WTC11 (cell line): Measurements from ENCODE around the gene ADRB1. TPM values are rescaled to one million over a fixed set of nuclear protein-coding genes. Genes with fewer than 3 reads are reported as not detected.

Experiments used
- ATAC-seq: fragments of 200-7000 bp; cut with Tn5 transposase; 2 replicates; pipeline ENCODE4 v1.10.0; 2021; ENCODE audit warnings: mild to moderate bottlenecking, moderate library complexity
- CTCF ChIA-PET: fragments of 300-600 bp; sonication (Branson Sonifier 250); formaldehyde crosslinking; loops from one replicate; lab custom pipeline; 2021; ENCODE audit warnings: antibody characterized with exemption; lab: Charles Lee
- POLR2A ChIA-PET: fragments of 350-600 bp; sonication (Branson Sonifier 250); formaldehyde crosslinking; loops from one replicate; lab custom pipeline; 2021; ENCODE audit warnings: antibody characterized with exemption; lab: Charles Lee
- DNase-seq: peaks from one replicate; pipeline ENCODE4 v3.0.0; 2021; ENCODE audit warnings: low spot score
- H3K27ac Mint-ChIP-seq: 2 replicates; pipeline ENCODE4 v1.8.0; 2021; ENCODE audit warnings: mixed read lengths
- H3K27me3 Mint-ChIP-seq: 2 replicates; pipeline ENCODE4 v1.8.0; 2021; ENCODE audit warnings: low read depth, mild to moderate bottlenecking, moderate library complexity, mixed read lengths
- H3K36me3 Mint-ChIP-seq: 2 replicates; pipeline ENCODE4 v1.8.0; 2021; ENCODE audit warnings: mixed read lengths
- H3K4me1 Mint-ChIP-seq: 2 replicates; pipeline ENCODE4 v1.8.0; 2022; ENCODE audit warnings: mixed read lengths
- H3K4me3 Mint-ChIP-seq: 2 replicates; pipeline ENCODE4 v1.8.0; 2021; ENCODE audit warnings: mild to moderate bottlenecking, moderate library complexity, mixed read lengths
- H3K9me3 Mint-ChIP-seq: 2 replicates; pipeline ENCODE4 v1.8.0; 2021; ENCODE audit warnings: mixed read lengths
- ARID4B ChIP-seq: sonication (generic); formaldehyde crosslinking; IDR thresholded peaks from 2 replicates; pipeline ENCODE4 v1.8.0; 2023; ENCODE audit warnings: missing genetic modification reagents, mild to moderate bottlenecking, borderline replicate concordance
- ELF4 ChIP-seq: sonication (generic); formaldehyde crosslinking; IDR thresholded peaks from 2 replicates; pipeline ENCODE4 v1.8.1; 2022; ENCODE audit warnings: low read depth, mild to moderate bottlenecking, moderate library complexity, missing genetic modification reagents
- FOXP4 ChIP-seq: sonication (generic); formaldehyde crosslinking; IDR thresholded peaks from 2 replicates; pipeline ENCODE4 v1.8.0; 2022; ENCODE audit warnings: mild to moderate bottlenecking, missing genetic modification reagents
- JAZF1 ChIP-seq: fragments of 250-450 bp; sonication (Bioruptor Pico); IDR thresholded peaks from 2 replicates; pipeline ENCODE4 v1.9.0; 2021; ENCODE audit warnings: moderate library complexity, mild to moderate bottlenecking, inconsistent platforms
- JUN ChIP-seq: sonication (generic); formaldehyde crosslinking; IDR thresholded peaks from 2 replicates; pipeline ENCODE4 v1.8.0; 2023; ENCODE audit warnings: mild to moderate bottlenecking, missing genetic modification reagents
- MAX ChIP-seq: sonication (generic); formaldehyde crosslinking; IDR thresholded peaks from 2 replicates; pipeline ENCODE4 v1.8.0; 2022; ENCODE audit warnings: mild to moderate bottlenecking, missing genetic modification reagents
- MYBL2 ChIP-seq: sonication (generic); formaldehyde crosslinking; IDR thresholded peaks from 2 replicates; pipeline ENCODE4 v1.8.1; 2023; ENCODE audit warnings: mild to moderate bottlenecking, moderate library complexity, missing genetic modification reagents
- NR1H2 ChIP-seq: sonication (generic); formaldehyde crosslinking; IDR thresholded peaks from 2 replicates; pipeline ENCODE4 v1.9.0; 2021; ENCODE audit warnings: mild to moderate bottlenecking, moderate library complexity, missing genetic modification reagents
- NR2C2 ChIP-seq: sonication (generic); formaldehyde crosslinking; IDR thresholded peaks from 2 replicates; pipeline ENCODE4 v1.8.0; 2022; ENCODE audit warnings: mild to moderate bottlenecking, missing genetic modification reagents
- OVOL2 ChIP-seq: fragments of 250-450 bp; sonication (Bioruptor Pico); IDR thresholded peaks from 2 replicates; pipeline ENCODE4 v1.9.0; 2021; ENCODE audit warnings: mild to moderate bottlenecking, borderline replicate concordance
- RELA ChIP-seq: sonication (generic); formaldehyde crosslinking; IDR thresholded peaks from 2 replicates; pipeline ENCODE4 v1.8.1; 2022; ENCODE audit warnings: missing genetic modification reagents, mild to moderate bottlenecking, borderline replicate concordance
- TEAD1 ChIP-seq: sonication (generic); formaldehyde crosslinking; IDR thresholded peaks from 2 replicates; pipeline ENCODE4 v1.8.0; 2022; ENCODE audit warnings: mild to moderate bottlenecking, missing genetic modification reagents
- ZNF263 ChIP-seq: sonication (generic); formaldehyde crosslinking; IDR thresholded peaks from 2 replicates; pipeline ENCODE4 v1.8.1; 2022; ENCODE audit warnings: low read depth, mild to moderate bottlenecking, moderate library complexity, missing genetic modification reagents
- total RNA-seq: library from RNA; stranded (reverse); gene quantifications from 3 replicates; pipeline ENCODE4 v1.2.3, GENCODE V29; 2021
- TF ChIP-seq, protein P1 (sequence below): sonication (generic); formaldehyde crosslinking; IDR thresholded peaks from 2 replicates; pipeline ENCODE4 v1.8.1; 2023; ENCODE audit warnings: mild to moderate bottlenecking, missing genetic modification reagents, moderate library complexity
- TF ChIP-seq, protein P2 (sequence below): sonication (generic); formaldehyde crosslinking; IDR thresholded peaks from 2 replicates; pipeline ENCODE4 v1.8.0; 2022; ENCODE audit warnings: mild to moderate bottlenecking, missing genetic modification reagents

The ADRB1 gene
- total RNA-seq, 1 experiment from 2014 or later: 0.35 TPM

DNA sequence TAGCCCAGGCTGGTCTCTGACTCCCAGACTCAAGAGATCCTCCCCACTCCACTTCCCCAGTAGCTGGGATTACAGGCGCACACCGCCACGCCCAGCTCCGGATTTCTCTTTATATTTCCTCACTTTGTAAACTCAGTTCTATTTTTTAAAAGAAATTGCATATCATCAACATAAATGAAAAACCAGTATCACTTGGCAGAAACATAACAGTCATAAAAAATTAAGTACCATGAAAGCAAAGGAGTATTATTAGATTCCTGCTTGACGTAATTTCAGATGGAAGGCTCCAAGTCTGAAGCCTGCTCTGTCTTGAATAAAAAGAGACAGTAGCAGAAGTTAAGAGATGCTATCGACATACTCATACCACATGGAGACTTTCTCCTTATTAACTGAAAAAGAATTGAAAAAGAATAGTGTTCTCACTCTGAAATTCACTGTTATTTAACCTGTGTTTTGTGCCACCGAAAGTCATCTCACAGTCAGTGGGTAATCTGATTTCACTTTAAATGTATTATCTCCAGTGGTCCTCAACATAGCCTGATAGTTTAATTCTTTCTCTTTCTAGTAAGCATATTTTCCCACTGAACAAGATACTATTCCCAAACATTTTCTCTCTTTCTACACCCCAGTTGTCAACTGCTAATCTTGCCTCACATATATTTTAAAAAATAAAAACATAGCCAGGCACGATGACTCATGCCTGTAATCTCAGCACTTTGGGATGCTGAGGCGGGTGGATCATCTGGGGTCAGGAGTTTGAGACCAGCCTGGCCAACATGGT, 40.3 kb upstream of the ADRB1 start:
- H3K27ac Mint-ChIP-seq: no peak overlapping the region
- H3K27me3 Mint-ChIP-seq: no peaks in the 10 kb centered on the region; the same call in none of the 2 replicates
- ChIA-PET CTCF (interaction anchor here (0.6 to 1.8 kb wide), 6 partner anchors 9 to 96 kb away, joined by 3 to 5 read pairs (median 4); no protein-coding TSS in a partner anchor), POLR2A (no interaction called here)
- no peaks in the 10 kb centered on the region for H3K4me1 Mint-ChIP-seq
- ATAC-seq: no peak
- H3K4me3 Mint-ChIP-seq: no peak overlapping the region
- no peaks in the 10 kb centered on the region for H3K36me3 Mint-ChIP-seq
- H3K9me3 Mint-ChIP-seq: peaks cover 5% of the 10 kb centered on the region; the same call in 1 of the 2 replicates
- no peak for TF ChIP-seq MYBL2 (CRISPR knock-in tag)
- no peak for TF ChIP-seq NR2C2 (CRISPR knock-in tag)
- TF ChIP-seq NR1H2: no peak
- TF ChIP-seq ZNF263: no peak
- TF ChIP-seq FOXP4 (CRISPR knock-in tag): no peak
- TF ChIP-seq JAZF1 (CRISPR knock-in tag): no peak
- no peak for TF ChIP-seq ELF4 (CRISPR knock-in tag)
- no peak for TF ChIP-seq MAX (CRISPR knock-in tag)
- TF ChIP-seq TEAD1 (CRISPR knock-in tag): no peak
- TF ChIP-seq OVOL2 (CRISPR knock-in tag): no peak
- TF ChIP-seq JUN (CRISPR knock-in tag): no peak
- TF ChIP-seq, protein P1, sequence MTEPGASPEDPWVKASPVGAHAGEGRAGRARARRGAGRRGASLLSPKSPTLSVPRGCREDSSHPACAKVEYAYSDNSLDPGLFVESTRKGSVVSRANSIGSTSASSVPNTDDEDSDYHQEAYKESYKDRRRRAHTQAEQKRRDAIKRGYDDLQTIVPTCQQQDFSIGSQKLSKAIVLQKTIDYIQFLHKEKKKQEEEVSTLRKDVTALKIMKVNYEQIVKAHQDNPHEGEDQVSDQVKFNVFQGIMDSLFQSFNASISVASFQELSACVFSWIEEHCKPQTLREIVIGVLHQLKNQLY: no peak
- TF ChIP-seq RELA (CRISPR knock-in tag): no peak
- TF ChIP-seq, protein P2, sequence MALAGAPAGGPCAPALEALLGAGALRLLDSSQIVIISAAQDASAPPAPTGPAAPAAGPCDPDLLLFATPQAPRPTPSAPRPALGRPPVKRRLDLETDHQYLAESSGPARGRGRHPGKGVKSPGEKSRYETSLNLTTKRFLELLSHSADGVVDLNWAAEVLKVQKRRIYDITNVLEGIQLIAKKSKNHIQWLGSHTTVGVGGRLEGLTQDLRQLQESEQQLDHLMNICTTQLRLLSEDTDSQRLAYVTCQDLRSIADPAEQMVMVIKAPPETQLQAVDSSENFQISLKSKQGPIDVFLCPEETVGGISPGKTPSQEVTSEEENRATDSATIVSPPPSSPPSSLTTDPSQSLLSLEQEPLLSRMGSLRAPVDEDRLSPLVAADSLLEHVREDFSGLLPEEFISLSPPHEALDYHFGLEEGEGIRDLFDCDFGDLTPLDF (CRISPR knock-in tag): no peak
- DNase-seq: no peak

- ChIA-PET POLR2A (no interaction called here), CTCF (no interaction called here)
- no peak overlapping the region for H3K4me3 Mint-ChIP-seq
- DNase-seq: no peak
- no peaks in the 10 kb centered on the region for H3K4me1 Mint-ChIP-seq
- no peak for TF ChIP-seq ARID4B (CRISPR knock-in tag)
- H3K27me3 Mint-ChIP-seq: no peaks in the 10 kb centered on the region
- no peaks in the 10 kb centered on the region for H3K36me3 Mint-ChIP-seq
- no peak for ATAC-seq
- H3K27ac Mint-ChIP-seq: no peak overlapping the region
- peaks cover 5% of the 10 kb centered on the region; the same call in 1 of the 2 replicates for H3K9me3 Mint-ChIP-seq
Observed at GRCh38 chr10:114009281-114009996, 34.2 kb upstream of the ADRB1 start.
